RWPE2 (cell line): ENCODE data around the gene TCF7L2.

Experiments used
- ATAC-seq: fragments of 200-7000 bp; cut with Tn5 transposase; 3 replicates; pipeline ENCODE4 v1.9.1; 2021; ENCODE audit warnings: low read depth
- DNase-seq: peaks from one replicate; pipeline ENCODE4 v3.0.0-alpha.2; 2020; ENCODE audit warnings: low spot score
- H3K27ac ChIP-seq: fragments of 450-650 bp; 2 replicates; pipeline ENCODE4 v1.5.1; 2017; ENCODE audit warnings: mild to moderate bottlenecking; ENCODE audit not compliant: poor library complexity, severe bottlenecking
- H3K27me3 ChIP-seq: fragments of 250-450 bp; sonication (Bioruptor Pico); 2 replicates; pipeline ENCODE4 v1.5.1; 2021; ENCODE audit warnings: mild to moderate bottlenecking, moderate library complexity; ENCODE audit not compliant: insufficient read depth, poor library complexity, severe bottlenecking
- H3K36me3 ChIP-seq: fragments of 250-450 bp; sonication (Bioruptor Pico); 2 replicates; pipeline ENCODE4 v1.5.1; 2020; ENCODE audit warnings: low read depth, mild to moderate bottlenecking, moderate library complexity
- H3K4me1 ChIP-seq: fragments of 250-450 bp; sonication (Bioruptor Pico); 2 replicates; pipeline ENCODE4 v1.5.1; 2021; ENCODE audit warnings: mild to moderate bottlenecking, moderate library complexity; ENCODE audit not compliant: insufficient read depth, poor library complexity, severe bottlenecking
- H3K4me3 ChIP-seq: fragments of 250-450 bp; sonication (Bioruptor Pico); 2 replicates; pipeline ENCODE4 v1.5.1; 2021; ENCODE audit warnings: mild to moderate bottlenecking, moderate library complexity; ENCODE audit not compliant: severe bottlenecking
- H3K9me3 ChIP-seq: fragments of 250-450 bp; sonication (Bioruptor Pico); 2 replicates; pipeline ENCODE4 v1.5.1; 2021; ENCODE audit warnings: mild to moderate bottlenecking, moderate library complexity; ENCODE audit not compliant: severe bottlenecking
- CTCF ChIP-seq: fragments of 450-650 bp; IDR thresholded peaks from one replicate; pipeline ENCODE4 v1.5.1; 2017; ENCODE audit warnings: mild to moderate bottlenecking, moderate library complexity; ENCODE audit not compliant: poor library complexity, severe bottlenecking

Gene TCF7L2

GRCh38 chr10:113139699-113140098 is 189.7 kb downstream of the TCF7L2 start:
- Histone ChIP-seq H3K27ac (no peak overlapping the region), H3K36me3 (peaks cover 21% of the 10 kb centered on the region), H3K27me3 (no peaks in the 10 kb centered on the region), H3K9me3 (no peaks in the 10 kb centered on the region), H3K4me3 (no peak overlapping the region), H3K4me1 (no peaks in the 10 kb centered on the region)
- DNase-seq (no peak), ATAC-seq (no peak)
- peak; percentile 17 for TF ChIP-seq CTCF

- H3K4me3 ChIP-seq: no peak overlapping the region
- no peak for TF ChIP-seq CTCF
- no peak for DNase-seq
- ATAC-seq: no peak
- no peaks in the 10 kb centered on the region for H3K9me3 ChIP-seq
- no peaks in the 10 kb centered on the region for H3K27me3 ChIP-seq
- peaks cover 27% of the 10 kb centered on the region for H3K36me3 ChIP-seq
- H3K27ac ChIP-seq: no peak overlapping the region
- no peaks in the 10 kb centered on the region for H3K4me1 ChIP-seq
Measured at GRCh38 chr10:113140143-113141011, 190.3 kb downstream of the TCF7L2 start.

- Histone ChIP-seq H3K4me1 (no peaks in the 10 kb centered on the region), H3K4me3 (no peak overlapping the region), H3K27ac (no peak overlapping the region), H3K27me3 (no peaks in the 10 kb centered on the region), H3K9me3 (no peaks in the 10 kb centered on the region), H3K36me3 (peaks cover 48% of the 10 kb centered on the region)
- TF ChIP-seq CTCF: no peak
- ATAC-seq: no peak
- DNase-seq: no peak
Measured at GRCh38 chr10:113142601-113143362, 192.7 kb downstream of the TCF7L2 start.

- ATAC-seq: no peak
- TF ChIP-seq CTCF: no peak
- Histone ChIP-seq H3K9me3 (no peaks in the 10 kb centered on the region), H3K27me3 (no peaks in the 10 kb centered on the region), H3K4me3 (no peak overlapping the region), H3K36me3 (peaks cover 60% of the 10 kb centered on the region), H3K27ac (no peak overlapping the region), H3K4me1 (no peaks in the 10 kb centered on the region)
- DNase-seq: no peak
Measured at GRCh38 chr10:113144576-113144975, 194.5 kb downstream of the TCF7L2 start.
